K562 treated with DMSO at 1 percent for 24 hours (cell line): Measurements from ENCODE around the gene GIMAP8. TPM values are rescaled to one million over a fixed set of nuclear protein-coding genes. Genes with fewer than 3 reads are reported as not detected.

Experiments used
- total RNA-seq: library from RNA; unstranded; fragments of 300-600 nt; gene quantifications from 2 replicates; pipeline ENCODE4 v1.2.3, GENCODE V29; 2022; ENCODE audit warnings: low read depth; ENCODE audit not compliant: insufficient read depth

Gene GIMAP8
- total RNA-seq = 0.06 TPM in 1 of 2 replicates, not detected in the other

DNA sequence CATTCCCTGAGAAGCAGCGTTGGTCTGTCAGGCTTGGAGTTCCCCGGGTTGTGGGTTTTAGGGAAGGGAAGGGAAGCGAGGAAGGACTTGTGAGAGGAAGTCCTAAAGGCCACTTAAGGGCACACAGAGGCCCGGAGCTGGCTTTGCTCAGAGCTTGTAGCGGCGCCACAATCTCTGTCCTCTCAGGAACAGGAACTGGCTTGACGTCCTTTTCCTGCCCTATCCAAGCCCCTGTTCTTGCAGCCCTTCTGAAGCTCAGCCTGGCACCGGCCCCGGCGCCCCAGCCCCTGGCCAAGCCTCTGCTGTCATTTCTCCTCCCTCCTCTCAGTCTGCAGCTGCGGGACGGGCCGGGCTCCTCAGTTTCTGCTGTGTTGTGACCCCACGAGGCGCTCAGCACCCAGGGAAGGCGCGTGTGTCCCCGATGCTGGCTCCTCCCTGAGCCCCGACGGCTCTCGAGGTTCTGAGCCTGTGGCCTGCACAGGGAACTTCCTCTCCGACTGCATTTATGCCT, at the start of gene GIMAP8:
GIMAP8 (plus strand) TSS at position 140 of the 511 bp plus-strand sequence. CDS start 16,069 bp downstream, outside the sequence.

DNA sequence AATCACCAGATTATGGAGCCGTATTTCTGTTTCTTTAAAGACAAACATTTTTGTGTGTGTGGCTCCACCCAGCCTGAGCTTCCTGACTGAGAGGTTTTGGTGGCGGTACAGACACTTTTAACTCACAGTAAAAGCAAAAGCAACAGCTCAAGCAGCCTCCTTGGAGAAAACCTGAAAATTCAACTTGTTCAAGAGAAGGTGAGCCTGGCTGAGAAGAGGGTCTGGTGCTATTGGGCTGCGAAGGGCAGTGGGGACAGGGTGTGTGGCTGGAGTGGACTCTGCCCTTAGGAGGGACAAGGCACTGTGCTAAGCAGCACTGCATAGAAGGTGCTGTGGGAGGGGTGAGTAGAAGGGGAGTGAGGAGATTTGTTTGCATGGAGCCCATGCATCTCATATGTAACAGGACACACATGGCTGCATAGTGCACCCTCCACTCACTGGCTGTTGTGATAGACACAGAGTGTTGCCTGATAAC, 64.4 kb downstream of the GIMAP8 start, which contains the start of gene GIMAP7:
GIMAP7 (plus strand) TSS at position 125 of the 475 bp plus-strand sequence. CDS start 5,103 bp downstream, outside the sequence.

Other genes with a start within 250 kb of the GIMAP8 start
- gene LRRC61, start 127.3 kb upstream of the GIMAP8 start, total RNA-seq = 115 and 138 TPM in 2 replicates
- 14.3 and 16.2 TPM in 2 replicates for gene ACTR3C, start 127.1 kb upstream of the GIMAP8 start, total RNA-seq
- 1.5 and 1.6 TPM in 2 replicates for gene RARRES2, start 109.0 kb upstream of the GIMAP8 start, total RNA-seq
- gene REPIN1, start 81.8 kb upstream of the GIMAP8 start, total RNA-seq = 337 and 374 TPM in 2 replicates
- 41.9 and 43.7 TPM in 2 replicates for gene ZNF775, start 71.3 kb upstream of the GIMAP8 start, total RNA-seq
- gene GIMAP7, start 64.2 kb downstream of the GIMAP8 start, total RNA-seq = not detected in 2 replicates
- not detected in 2 replicates for gene GIMAP4, start 116.8 kb downstream of the GIMAP8 start, total RNA-seq
- 0.39 and 1.2 TPM in 2 replicates for gene GIMAP6, start 181.8 kb downstream of the GIMAP8 start, total RNA-seq
- gene GIMAP2, start 235.1 kb downstream of the GIMAP8 start, total RNA-seq = 5.3 and 8.4 TPM in 2 replicates